Embryonic facial prominence (tissue), 1 donor: ENCODE results near the gene SPX.

Experiments used
- DNase-seq: peaks from one replicate; pipeline ENCODE4 v3.0.0-alpha.2; 2016; ENCODE audit errors: extremely low spot score

SPX gene

GRCh38 chr12:21526053-21526452 lies at the start of gene SPX:
Gene SPX, plus strand, starts transcription at chr12:21526296. Its CDS starts 177 bp downstream, at chr12:21526473.
- no peak for DNase-seq

GRCh38 chr12:21476949-21477348 lies 49.1 kb upstream of the SPX start:
- no peak for DNase-seq

GRCh38 chr12:21478756-21479455 lies 47.2 kb upstream of the SPX start:
- DNase-seq: no peak

GRCh38 chr12:21483531-21483930 lies 42.6 kb upstream of the SPX start:
- no peak for DNase-seq

- no peak for DNase-seq
These were observed 40.1 kb upstream of the SPX start for GRCh38 chr12:21485998-21486397.

- no peak for DNase-seq
These were observed 26.3 kb upstream of the SPX start for GRCh38 chr12:21499765-21500164.

GRCh38 chr12:21500786-21501257 lies 25.3 kb upstream of the SPX start:
- no peak for DNase-seq

- DNase-seq: peak; percentile 98
These were observed 24.6 kb upstream of the SPX start, which contains the start of the genes GOLT1B and RECQL for GRCh38 chr12:21501258-21502163. Gene GOLT1B, plus strand, starts transcription at chr12:21501789. Its CDS starts 135 bp downstream, at chr12:21501924. Gene RECQL, minus strand, starts transcription at chr12:21501635. Its CDS starts 2,065 bp downstream, at chr12:21499570.

- DNase-seq: no peak
These were observed 24.0 kb upstream of the SPX start for GRCh38 chr12:21502164-21502496.

- no peak for DNase-seq
These were observed 23.2 kb upstream of the SPX start for GRCh38 chr12:21502872-21503271.

GRCh38 chr12:21505888-21506287 lies 20.2 kb upstream of the SPX start:
- DNase-seq: no peak

GRCh38 chr12:21507849-21508248 lies 18.2 kb upstream of the SPX start:
- no peak for DNase-seq

GRCh38 chr12:21509768-21510167 lies 16.3 kb upstream of the SPX start:
- no peak for DNase-seq

GRCh38 chr12:21516281-21516680 lies 9.8 kb upstream of the SPX start:
- DNase-seq: no peak

GRCh38 chr12:21518451-21518850 lies 7.6 kb upstream of the SPX start:
- no peak for DNase-seq

- no peak for DNase-seq
These were observed 4.6 kb upstream of the SPX start for GRCh38 chr12:21521541-21521940.

- DNase-seq: no peak
These were observed 2.9 kb upstream of the SPX start for GRCh38 chr12:21523148-21523547.

GRCh38 chr12:21526721-21527345 lies 737 bp downstream of the SPX start:
- DNase-seq: no peak

- DNase-seq: peak; percentile 8
These were observed 1.5 kb downstream of the SPX start for GRCh38 chr12:21527451-21528180.

GRCh38 chr12:21528953-21529352 lies 2.9 kb downstream of the SPX start:
- DNase-seq: no peak

GRCh38 chr12:21529456-21529855 lies 3.4 kb downstream of the SPX start:
- no peak for DNase-seq
